Osteoblast (primary cell): ENCODE measurements around the gene NCF2. TPM values are rescaled to one million over a fixed set of nuclear protein-coding genes. Genes with fewer than 3 reads are reported as not detected.

ENCODE experiments used
- DNase-seq: peaks from one replicate; pipeline ENCODE4 v3.0.0; 2011; ENCODE audit warnings: low spot score, mixed read lengths; ENCODE audit not compliant: insufficient read length; ENCODE audit errors: missing footprints
- H2AFZ ChIP-seq: 2 replicates; pipeline ENCODE4 v1.6.0; 2011; ENCODE audit warnings: mild to moderate bottlenecking, low read length
- H3K27ac ChIP-seq: 2 replicates; pipeline ENCODE4 v1.5.1; 2011; ENCODE audit warnings: mild to moderate bottlenecking, low read depth, low read length, moderate library complexity
- H3K27me3 ChIP-seq: 2 replicates; pipeline ENCODE4 v1.6.0; 2012; ENCODE audit warnings: mild to moderate bottlenecking, control low read depth, inconsistent platforms, low read length, moderate library complexity; ENCODE audit not compliant: insufficient read depth
- H3K36me3 ChIP-seq: 2 replicates; pipeline ENCODE4 v1.5.1; 2011; ENCODE audit warnings: mild to moderate bottlenecking, low read length, control low read depth, moderate library complexity; ENCODE audit not compliant: insufficient read depth
- H3K4me1 ChIP-seq: 2 replicates; pipeline ENCODE4 v1.5.1; 2011; ENCODE audit warnings: mild to moderate bottlenecking, low read length, control low read depth, moderate library complexity; ENCODE audit not compliant: insufficient read depth
- H3K4me2 ChIP-seq: 2 replicates; pipeline ENCODE4 v1.6.0; 2011; ENCODE audit warnings: mild to moderate bottlenecking, low read length; ENCODE audit not compliant: insufficient read depth
- H3K4me3 ChIP-seq: fragments of 200-600 bp; sonication (generic); 3 replicates; pipeline ENCODE4 v1.5.1; 2012; ENCODE audit warnings: mild to moderate bottlenecking, low read length, inconsistent platforms; ENCODE audit not compliant: insufficient read depth
- H3K79me2 ChIP-seq: 2 replicates; pipeline ENCODE4 v1.6.0; 2012; ENCODE audit warnings: mild to moderate bottlenecking, low read length, control low read depth, inconsistent platforms; ENCODE audit not compliant: insufficient read depth
- H3K9me3 ChIP-seq: 2 replicates; pipeline ENCODE4 v1.5.1; 2011; ENCODE audit warnings: low read depth, low read length, control low read depth
- H4K20me1 ChIP-seq: 2 replicates; pipeline ENCODE4 v1.6.0; 2012; ENCODE audit warnings: mild to moderate bottlenecking, low read length, control low read depth; ENCODE audit not compliant: insufficient read depth
- CTCF ChIP-seq: IDR thresholded peaks from 2 replicates; pipeline ENCODE4 v1.5.1; 2011; ENCODE audit warnings: mild to moderate bottlenecking, low read depth, low read length, moderate library complexity; ENCODE audit errors: extremely low read depth
- total RNA-seq: library from RNA; depleted of rRNA; stranded (reverse); fragments of >200 nt; gene quantifications from 2 replicates; pipeline ENCODE4 v1.2.3, GENCODE V29; 2012

NCF2 gene
- total RNA-seq, 1 donor = 2.2 TPM

- DNase-seq = no peak
- Histone ChIP-seq H4K20me1 (no peaks in the 10 kb centered on the region), H3K36me3 (no peaks in the 10 kb centered on the region), H3K4me3 (no peak overlapping the region), H3K27ac (peak overlapping the region; percentile 43), H3K79me2 (no peaks in the 10 kb centered on the region), H2AFZ (peak overlapping the region; percentile 4), H3K4me2 (no peak overlapping the region), H3K27me3 (no peaks in the 10 kb centered on the region), H3K9me3 (no peaks in the 10 kb centered on the region), H3K4me1 (peaks cover 20% of the 10 kb centered on the region)
- TF ChIP-seq CTCF = no peak
These were observed 10.4 kb upstream of the NCF2 start for GRCh38 chr1:183600634-183601033.

DNA sequence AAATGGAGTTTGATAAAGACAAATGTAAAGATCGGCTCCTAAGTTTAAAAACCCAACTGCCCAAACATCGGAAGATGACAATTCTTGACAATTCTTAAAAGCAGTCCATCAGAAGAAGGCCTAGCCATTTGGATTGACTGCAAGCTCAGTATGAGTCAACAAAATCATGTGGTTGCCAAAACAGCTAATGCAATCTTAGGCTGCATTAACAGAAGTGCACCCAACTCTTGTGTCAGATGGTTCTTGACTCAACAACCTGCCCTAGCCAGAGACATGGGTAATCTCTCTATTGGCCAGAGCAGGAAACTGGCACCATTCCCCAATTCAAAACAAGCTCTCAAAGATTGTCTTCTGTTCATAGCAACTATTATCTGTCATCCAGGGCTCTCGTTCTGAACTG, 9.9 kb upstream of the NCF2 start:
- peaks cover 20% of the 10 kb centered on the region for H3K4me1 ChIP-seq
- no peak for TF ChIP-seq CTCF
- no peaks in the 10 kb centered on the region for H3K79me2 ChIP-seq
- no peaks in the 10 kb centered on the region for H3K9me3 ChIP-seq
- no peaks in the 10 kb centered on the region for H3K27me3 ChIP-seq
- H3K4me3 ChIP-seq = no peak overlapping the region
- DNase-seq = peak; percentile 58
- H3K4me2 ChIP-seq = no peak overlapping the region
- H3K36me3 ChIP-seq = no peaks in the 10 kb centered on the region
- no peaks in the 10 kb centered on the region for H4K20me1 ChIP-seq
- H3K27ac ChIP-seq = peak overlapping the region; percentile 43
- H2AFZ ChIP-seq = no peak overlapping the region

GRCh38 chr1:183598386-183598785, 8.1 kb upstream of the NCF2 start:
- Histone ChIP-seq H3K9me3 (no peaks in the 10 kb centered on the region), H3K4me1 (peaks cover 11% of the 10 kb centered on the region), H4K20me1 (no peaks in the 10 kb centered on the region), H3K79me2 (no peaks in the 10 kb centered on the region), H3K27ac (no peak overlapping the region), H3K27me3 (no peaks in the 10 kb centered on the region), H2AFZ (no peak overlapping the region), H3K36me3 (no peaks in the 10 kb centered on the region), H3K4me2 (no peak overlapping the region), H3K4me3 (no peak overlapping the region)
- no peak for TF ChIP-seq CTCF
- DNase-seq = no peak

- no peak for DNase-seq
- TF ChIP-seq CTCF = no peak
- no peak overlapping the region for H3K27ac ChIP-seq
These were observed 7.5 kb upstream of the NCF2 start for GRCh38 chr1:183597656-183598347.

More at GRCh38 chr1:183597656-183598347, 7.5 kb upstream of the NCF2 start:
- H2AFZ ChIP-seq = peak overlapping the region; percentile 11
- H3K4me2 ChIP-seq = no peak overlapping the region
- no peaks in the 10 kb centered on the region for H3K9me3 ChIP-seq
- no peaks in the 10 kb centered on the region for H3K79me2 ChIP-seq
- no peaks in the 10 kb centered on the region for H4K20me1 ChIP-seq
- no peaks in the 10 kb centered on the region for H3K36me3 ChIP-seq
- H3K4me3 ChIP-seq = no peak overlapping the region
- peaks cover 11% of the 10 kb centered on the region for H3K4me1 ChIP-seq
- H3K27me3 ChIP-seq = no peaks in the 10 kb centered on the region
